Lower leg skin (tissue), 4 donors: ENCODE measurements around the gene TRMT112. TPM values are rescaled to one million over a fixed set of nuclear protein-coding genes. Genes with fewer than 3 reads are reported as not detected.

ENCODE experiments used
- DNase-seq, 2 donors: peaks; one replicate each; pipeline ENCODE4 v3.0.0-alpha.2; 2019; ENCODE audit warnings: low spot score in 2 of 2
- H3K4me3 ChIP-seq: fragments of 200-600 bp; sonication (generic); 2 replicates; pipeline ENCODE4 v1.5.1; 2017; ENCODE audit warnings: mild to moderate bottlenecking, low read depth; ENCODE audit not compliant: poor library complexity, severe bottlenecking
- CTCF ChIP-seq, 3 donors: fragments of 450-650 bp; IDR thresholded peaks; one replicate each; pipeline ENCODE4 v1.5.1; 2016; ENCODE audit warnings: antibody characterized with exemption in 3 of 3, mild to moderate bottlenecking in 3 of 3, moderate library complexity in 2 of 3
- POLR2A ChIP-seq, 2 donors: fragments of 450-650 bp; IDR thresholded peaks; one replicate each; pipeline ENCODE4 v1.6.1; 2016 to 2017; ENCODE audit warnings: antibody characterized with exemption in 2 of 2, mild to moderate bottlenecking in 1 of 2, moderate library complexity in 1 of 2
- WGBS, 2 donors: methylation state at CpG; one replicate each; pipeline ENCODE4 v1.1.5; 2018; 5-methylcytosine and 5-hydroxymethylcytosine counted together
- intact Hi-C: fragments of 100-400 bp; cut with DNase I; formaldehyde crosslinking; loops from one replicate; pipeline ENCODE4 v1.15.0; 2023; ENCODE audit warnings: low total_unique reads
- total RNA-seq, 4 donors: library from RNA; depleted of rRNA; stranded (reverse); fragments of >200 nt; gene quantifications; one replicate each; pipeline ENCODE4 v1.1.0, GENCODE V29; 2016

Gene TRMT112
- total RNA-seq, 4 donors from 2014 or later, result 199 to 356 (median 255) TPM

GRCh38 chr11:64357446-64357845 lies 40.1 kb upstream of the TRMT112 start:
- intact Hi-C loops, result no loop called here
- no peak overlapping the region for H3K4me3 ChIP-seq
- no peak for TF ChIP-seq CTCF (IDR thresholded peaks at IDR 0.05)
- DNase-seq, result no peak
- 77 to 97% methylated on average over 6 of the region's 6 CpGs for WGBS, 2 donors

GRCh38 chr11:64356498-64357411 lies 39.4 kb upstream of the TRMT112 start:
- DNase-seq, result no peak
- no peak overlapping the region for H3K4me3 ChIP-seq
- 74 to 79% methylated on average over 23 to 25 of the region's 25 CpGs for WGBS, 2 donors
- intact Hi-C loops, result no loop called here
- TF ChIP-seq CTCF (IDR thresholded peaks at IDR 0.05) (no peak), POLR2A (IDR thresholded peaks at IDR 0.05) (no peak)

GRCh38 chr11:64355078-64355940 lies 38.0 kb upstream of the TRMT112 start:
- TF ChIP-seq CTCF (IDR thresholded peaks at IDR 0.05) (peak in 1 of 3 donors; percentile 19), POLR2A (IDR thresholded peaks at IDR 0.05) (no peak)
- intact Hi-C loops, result no loop called here

GRCh38 chr11:64353715-64354506 lies 36.6 kb upstream of the TRMT112 start:
- TF ChIP-seq CTCF (IDR thresholded peaks at IDR 0.05) (no peak), POLR2A (IDR thresholded peaks at IDR 0.05) (no peak)
- WGBS, 2 donors, result 82 to 88% methylated on average over 10 to 14 of the region's 20 CpGs
- intact Hi-C loops, result no loop called here
- DNase-seq, result no peak
- no peak overlapping the region for H3K4me3 ChIP-seq

More at GRCh38 chr11:64355078-64355940, 38.0 kb upstream of the TRMT112 start:
- DNase-seq, result peak in 1 of 2 donors; percentile 56
- no peak overlapping the region for H3K4me3 ChIP-seq
- 9 to 19% methylated on average over 20 to 23 of the region's 23 CpGs for WGBS, 2 donors

- no peak overlapping the region for H3K4me3 ChIP-seq
- intact Hi-C loops, result no loop called here
- 83 to 85% methylated on average over 28 to 33 of the region's 34 CpGs for WGBS, 2 donors
- no peak for DNase-seq
- no peak for TF ChIP-seq CTCF (IDR thresholded peaks at IDR 0.05)
- no peak for TF ChIP-seq POLR2A (IDR thresholded peaks at IDR 0.05)
Observed at GRCh38 chr11:64352995-64353714, 35.8 kb upstream of the TRMT112 start.
